Effector memory CD4-positive, alpha-beta T cell (primary cell): ENCODE results near the gene MAPK8IP3.

Experiments used
- DNase-seq, 3 donors: peaks; one replicate each; pipeline ENCODE4 v3.0.0-alpha.2; 2020
- H3K27ac ChIP-seq: 2 replicates; pipeline ENCODE4 v1.7.0; 2013; ENCODE audit warnings: mild to moderate bottlenecking, low read length, moderate library complexity; ENCODE audit not compliant: insufficient read depth, poor library complexity, severe bottlenecking
- H3K27me3 ChIP-seq: replicated peaks from 2 replicates; pipeline ENCODE4 v1.7.0; 2013; ENCODE audit warnings: mild to moderate bottlenecking, low read length; ENCODE audit not compliant: insufficient read depth, control insufficient read depth, poor library complexity, severe bottlenecking
- H3K36me3 ChIP-seq: 2 replicates; pipeline ENCODE4 v1.7.0; 2013; ENCODE audit warnings: mild to moderate bottlenecking, low read length, moderate library complexity; ENCODE audit not compliant: control insufficient read depth, insufficient read depth
- H3K4me1 ChIP-seq: 2 replicates; pipeline ENCODE4 v1.7.0; 2013; ENCODE audit warnings: low read length, mild to moderate bottlenecking; ENCODE audit not compliant: control insufficient read depth, insufficient read depth, poor library complexity, severe bottlenecking
- H3K4me3 ChIP-seq: 2 replicates; pipeline ENCODE4 v1.7.0; 2013; ENCODE audit warnings: low read length, low read depth, mild to moderate bottlenecking; ENCODE audit not compliant: insufficient read depth, poor library complexity, severe bottlenecking
- H3K9me3 ChIP-seq: 2 replicates; pipeline ENCODE4 v1.7.0; 2013; ENCODE audit warnings: mild to moderate bottlenecking, low read length, moderate library complexity; ENCODE audit not compliant: control insufficient read depth
- total RNA-seq, 3 donors: gene quantifications; one replicate each; lab custom pipeline; 2026; lab: John Stamatoyannopoulos, UW

Gene MAPK8IP3
- total RNA-seq = 235 to 293 (median 237) reads per million in 3 donors

GRCh38 chr16:1705688-1706385, at the start of gene MAPK8IP3:
Gene MAPK8IP3, plus strand, starts transcription at chr16:1706195. Its CDS starts 145 bp downstream, at chr16:1706340.
- Histone ChIP-seq H3K4me3 (peak within 1 kb of the TSS; percentile 88), H3K27ac (peak within 1 kb of the TSS; percentile 85), H3K27me3 (no peaks in the 10 kb centered on the region), H3K9me3 (no peaks in the 10 kb centered on the region), H3K4me1 (peaks cover 21% of the 10 kb centered on the region), H3K36me3 (peaks cover 8% of the 10 kb centered on the region)
- peak; percentile 90 to 92 (median 90) for DNase-seq

- DNase-seq = no peak
- no peaks in the 10 kb centered on the region for H3K4me1 ChIP-seq
- H3K4me3 ChIP-seq = no peak overlapping the region
- no peaks in the 10 kb centered on the region for H3K27me3 ChIP-seq
- H3K9me3 ChIP-seq = no peaks in the 10 kb centered on the region
- peaks cover 54% of the 10 kb centered on the region for H3K36me3 ChIP-seq
- H3K27ac ChIP-seq = no peak overlapping the region
Observed at GRCh38 chr16:1656808-1657617, 49.0 kb upstream of the MAPK8IP3 start.

GRCh38 chr16:1657841-1658240, 48.2 kb upstream of the MAPK8IP3 start:
- H3K36me3 ChIP-seq = peaks cover 56% of the 10 kb centered on the region
- no peaks in the 10 kb centered on the region for H3K9me3 ChIP-seq
- no peak for DNase-seq
- no peak overlapping the region for H3K27ac ChIP-seq
- H3K4me1 ChIP-seq = no peaks in the 10 kb centered on the region
- H3K4me3 ChIP-seq = no peak overlapping the region
- no peaks in the 10 kb centered on the region for H3K27me3 ChIP-seq

GRCh38 chr16:1659031-1659430, 47.0 kb upstream of the MAPK8IP3 start:
- Histone ChIP-seq H3K27ac (no peak overlapping the region), H3K27me3 (no peaks in the 10 kb centered on the region), H3K4me1 (no peaks in the 10 kb centered on the region), H3K4me3 (no peak overlapping the region), H3K36me3 (peaks cover 61% of the 10 kb centered on the region), H3K9me3 (no peaks in the 10 kb centered on the region)
- no peak for DNase-seq

- no peak for DNase-seq
- peaks cover 59% of the 10 kb centered on the region for H3K36me3 ChIP-seq
- no peaks in the 10 kb centered on the region for H3K27me3 ChIP-seq
- no peaks in the 10 kb centered on the region for H3K4me1 ChIP-seq
- no peak overlapping the region for H3K4me3 ChIP-seq
- H3K9me3 ChIP-seq = no peaks in the 10 kb centered on the region
- H3K27ac ChIP-seq = no peak overlapping the region
Observed at GRCh38 chr16:1661826-1662225, 44.2 kb upstream of the MAPK8IP3 start.

GRCh38 chr16:1662543-1662942, 43.5 kb upstream of the MAPK8IP3 start:
- no peak overlapping the region for H3K27ac ChIP-seq
- H3K27me3 ChIP-seq = no peaks in the 10 kb centered on the region
- H3K9me3 ChIP-seq = no peaks in the 10 kb centered on the region
- DNase-seq = no peak
- no peak overlapping the region for H3K4me3 ChIP-seq
- peaks cover 64% of the 10 kb centered on the region for H3K36me3 ChIP-seq
- H3K4me1 ChIP-seq = no peaks in the 10 kb centered on the region

GRCh38 chr16:1665829-1666228, 40.2 kb upstream of the MAPK8IP3 start:
- Histone ChIP-seq H3K36me3 (peaks cover 77% of the 10 kb centered on the region), H3K27me3 (no peaks in the 10 kb centered on the region), H3K4me3 (no peak overlapping the region)

GRCh38 chr16:1666316-1666715, 39.7 kb upstream of the MAPK8IP3 start:
- no peak for DNase-seq
- no peaks in the 10 kb centered on the region for H3K4me1 ChIP-seq
- H3K27me3 ChIP-seq = no peaks in the 10 kb centered on the region
- H3K4me3 ChIP-seq = no peak overlapping the region
- peaks cover 82% of the 10 kb centered on the region for H3K36me3 ChIP-seq
- no peaks in the 10 kb centered on the region for H3K9me3 ChIP-seq
- no peak overlapping the region for H3K27ac ChIP-seq

More at GRCh38 chr16:1665829-1666228, 40.2 kb upstream of the MAPK8IP3 start:
- no peaks in the 10 kb centered on the region for H3K4me1 ChIP-seq
- no peak overlapping the region for H3K27ac ChIP-seq
- H3K9me3 ChIP-seq = no peaks in the 10 kb centered on the region
- no peak for DNase-seq

- DNase-seq = no peak
- Histone ChIP-seq H3K4me1 (no peaks in the 10 kb centered on the region), H3K36me3 (peaks cover 85% of the 10 kb centered on the region), H3K9me3 (no peaks in the 10 kb centered on the region), H3K27me3 (no peaks in the 10 kb centered on the region), H3K4me3 (no peak overlapping the region), H3K27ac (no peak overlapping the region)
Observed at GRCh38 chr16:1667271-1667670, 38.7 kb upstream of the MAPK8IP3 start.

- no peak for DNase-seq
- H3K9me3 ChIP-seq = no peaks in the 10 kb centered on the region
- H3K36me3 ChIP-seq = peaks cover 83% of the 10 kb centered on the region
- no peak overlapping the region for H3K4me3 ChIP-seq
- H3K27ac ChIP-seq = no peak overlapping the region
- H3K4me1 ChIP-seq = no peaks in the 10 kb centered on the region
- no peaks in the 10 kb centered on the region for H3K27me3 ChIP-seq
Observed at GRCh38 chr16:1667916-1668315, 38.1 kb upstream of the MAPK8IP3 start.
